SU-DHL-6 (cell line): Measurements from ENCODE around the gene CNTNAP3.
"Not testable (repeated sequence)": the region's sequence is repeated elsewhere in the genome, so short reads cannot be mapped to it uniquely, and the experiment has no call there.

Experiments used
- H2AFZ ChIP-seq: fragments of 200-600 bp; sonication (generic); 2 replicates; pipeline ENCODE4 v1.6.1; 2014; ENCODE audit warnings: low read depth, mild to moderate bottlenecking, moderate library complexity, mixed read lengths, antibody characterized with exemption, low read length; ENCODE audit not compliant: severe bottlenecking
- H3F3A ChIP-seq: fragments of 200-600 bp; shearing (Covaris generic); 2 replicates; pipeline ENCODE4 v1.6.0; 2016; ENCODE audit warnings: antibody characterized with exemption, mild to moderate bottlenecking; ENCODE audit not compliant: insufficient read depth
- H3K27ac ChIP-seq: fragments of 200-600 bp; sonication (generic); 2 replicates; pipeline ENCODE4 v1.5.1; 2016; ENCODE audit warnings: low read depth, mild to moderate bottlenecking, low read length, moderate library complexity, mixed read lengths
- H3K27me3 ChIP-seq: fragments of 200-600 bp; sonication (generic), shearing (Covaris generic); 2 replicates; pipeline ENCODE4 v1.6.0; 2014; ENCODE audit warnings: mild to moderate bottlenecking, low read length
- H3K36me3 ChIP-seq: fragments of 200-600 bp; sonication (generic); 2 replicates; pipeline ENCODE4 v1.6.1; 2014; ENCODE audit warnings: mild to moderate bottlenecking, low read length, mixed read lengths
- H3K4me2 ChIP-seq: fragments of 300-600, 200-600 bp; shearing (Covaris generic), sonication (generic); 2 replicates; pipeline ENCODE4 v1.6.0; 2014; ENCODE audit warnings: low read length, low read depth, mild to moderate bottlenecking; ENCODE audit not compliant: poor library complexity, severe bottlenecking
- H3K4me3 ChIP-seq: fragments of 200-600 bp; sonication (generic); 2 replicates; pipeline ENCODE4 v1.5.1; 2014; ENCODE audit warnings: antibody characterized with exemption, low read length, mild to moderate bottlenecking, mixed read lengths; ENCODE audit not compliant: insufficient read depth, poor library complexity, severe bottlenecking
- H3K79me2 ChIP-seq: fragments of 200-600 bp; sonication (generic); 2 replicates; pipeline ENCODE4 v1.6.1; 2014; ENCODE audit warnings: mild to moderate bottlenecking, low read length, moderate library complexity; ENCODE audit not compliant: insufficient read depth
- H3K9ac ChIP-seq: fragments of 200-600 bp; sonication (generic); 2 replicates; pipeline ENCODE4 v1.7.0; 2014; ENCODE audit warnings: mild to moderate bottlenecking, low read length
- H3K9me2 ChIP-seq: fragments of 200-600 bp; sonication (generic); replicated peaks from 2 replicates; pipeline ENCODE4 v1.6.1; 2014; ENCODE audit warnings: low read length; ENCODE audit not compliant: insufficient read depth
- H3K9me3 ChIP-seq: fragments of 200-600 bp; sonication (generic); 2 replicates; pipeline ENCODE4 v1.6.1; 2014; ENCODE audit warnings: low read length, mixed read lengths; ENCODE audit not compliant: insufficient read depth
- H4K20me1 ChIP-seq: fragments of 200-600 bp; sonication (generic); 2 replicates; pipeline ENCODE4 v1.6.1; 2014; ENCODE audit warnings: low read depth, mild to moderate bottlenecking, antibody characterized with exemption, low read length, moderate library complexity, mixed read lengths

CNTNAP3 gene

DNA sequence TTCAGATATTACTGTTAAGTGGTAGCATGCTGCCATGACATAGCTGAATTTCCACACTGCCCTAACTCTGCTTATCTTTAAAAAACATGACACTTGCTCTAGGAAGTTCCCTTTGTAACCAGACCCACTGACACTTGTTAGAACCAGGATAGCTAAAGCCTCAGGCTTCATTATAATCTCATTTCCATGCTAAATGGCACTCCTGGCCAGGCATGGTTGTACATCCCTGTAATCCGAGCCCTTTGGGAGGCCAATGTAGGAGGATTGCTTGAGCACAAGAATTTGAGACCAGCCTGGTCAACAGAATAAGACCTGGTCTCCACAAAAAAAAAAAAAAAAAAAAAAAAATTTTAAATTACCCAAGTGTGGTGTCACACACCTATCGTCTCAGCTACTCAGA lies 254.1 kb downstream of the CNTNAP3 start:
- H3K27me3 ChIP-seq, H3F3A ChIP-seq, H3K27ac ChIP-seq, H4K20me1 ChIP-seq, H3K4me2 ChIP-seq, H3K79me2 ChIP-seq, H3K9ac ChIP-seq, H3K36me3 ChIP-seq, H3K9me3 ChIP-seq, H2AFZ ChIP-seq, H3K4me3 ChIP-seq, H3K9me2 ChIP-seq: not testable (repeated sequence)

DNA sequence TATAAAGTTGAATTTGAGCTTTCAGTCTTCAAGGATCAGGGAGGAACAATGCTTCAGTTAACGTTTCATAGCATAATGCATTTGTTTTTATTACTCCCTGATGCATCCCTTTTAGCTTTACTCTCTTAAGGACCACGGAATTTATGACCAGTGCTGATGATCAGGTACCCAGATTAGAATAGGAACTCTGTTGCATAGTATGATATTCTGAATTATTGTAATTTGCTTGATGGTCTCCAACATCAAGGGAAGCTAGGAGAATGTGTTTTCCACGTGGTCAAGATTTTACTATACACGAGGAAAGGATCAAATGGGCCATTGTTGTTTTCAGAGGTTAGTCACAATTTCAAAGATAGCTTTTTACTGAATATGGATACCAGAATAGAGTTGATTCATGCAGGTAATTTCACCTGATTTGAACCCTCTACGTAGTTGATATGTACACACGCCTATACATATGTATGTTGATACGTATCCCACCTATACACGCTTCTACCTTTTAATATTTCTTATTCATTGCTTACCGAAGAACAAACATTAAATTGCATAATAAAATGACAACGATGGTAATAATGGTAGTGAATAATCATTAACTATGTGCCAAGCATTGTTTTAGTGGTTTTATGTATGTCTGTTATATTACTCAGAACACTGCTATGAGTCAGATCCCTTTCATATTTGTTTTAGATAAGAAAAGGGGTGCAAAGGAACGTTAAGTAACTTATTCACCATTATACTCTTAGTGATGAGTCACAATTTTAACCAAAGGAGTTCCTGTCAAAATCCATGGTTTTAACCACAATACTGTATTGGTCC lies 257.6 kb downstream of the CNTNAP3 start:
- not testable (repeated sequence) for H3K4me2 ChIP-seq, H3K79me2 ChIP-seq, H3K9me2 ChIP-seq, H3K9me3 ChIP-seq, H3K27me3 ChIP-seq, H3K36me3 ChIP-seq, H3F3A ChIP-seq, H2AFZ ChIP-seq, H4K20me1 ChIP-seq, H3K9ac ChIP-seq, H3K27ac ChIP-seq, H3K4me3 ChIP-seq

DNA sequence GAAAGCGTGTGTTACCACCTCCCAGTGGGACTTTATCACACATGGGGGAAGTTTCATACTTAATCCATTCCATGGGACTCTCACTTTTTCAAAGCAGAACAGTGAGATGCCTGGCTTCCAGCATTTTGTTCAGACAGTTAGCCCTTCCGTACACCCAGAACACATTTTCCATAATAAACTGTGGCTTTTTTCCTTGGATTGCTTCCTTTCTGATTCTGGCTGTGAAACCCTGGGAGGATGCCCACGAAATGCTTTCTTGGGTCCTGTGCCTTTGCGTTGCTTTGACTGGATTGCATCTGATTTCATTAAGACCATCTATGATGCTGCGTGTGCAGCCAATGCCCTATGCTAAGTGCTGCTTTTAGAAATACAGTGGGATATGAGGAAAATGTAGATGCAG lies 259.1 kb downstream of the CNTNAP3 start:
- not testable (repeated sequence) for H3K36me3 ChIP-seq, H3K9me2 ChIP-seq, H3K79me2 ChIP-seq, H3K27ac ChIP-seq, H2AFZ ChIP-seq, H3K4me2 ChIP-seq, H3K9ac ChIP-seq, H3F3A ChIP-seq, H3K4me3 ChIP-seq, H4K20me1 ChIP-seq, H3K27me3 ChIP-seq, H3K9me3 ChIP-seq

DNA sequence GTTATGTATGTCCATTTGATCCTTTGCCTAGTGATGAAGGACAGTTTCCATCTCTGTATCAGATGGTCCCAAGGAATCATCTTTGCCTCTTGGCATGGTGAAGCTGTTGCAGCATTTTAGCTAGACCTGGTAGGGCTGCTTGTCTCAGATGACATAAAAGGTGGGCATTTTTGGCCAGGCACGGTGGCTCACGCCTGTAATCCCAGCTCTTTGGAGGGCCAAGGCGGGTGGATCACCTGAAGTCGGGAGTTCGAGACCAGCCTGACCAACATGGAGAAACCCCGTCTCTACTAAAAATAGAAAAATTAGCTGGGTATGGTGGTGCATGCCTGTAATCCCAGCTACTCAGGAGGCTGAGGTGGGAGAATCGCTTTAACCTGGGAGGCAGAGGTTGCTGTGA lies 259.8 kb downstream of the CNTNAP3 start:
- not testable (repeated sequence) for H2AFZ ChIP-seq, H3K9ac ChIP-seq, H3K9me2 ChIP-seq, H3K4me2 ChIP-seq, H3K27ac ChIP-seq, H3K79me2 ChIP-seq, H3K9me3 ChIP-seq, H3K27me3 ChIP-seq, H3K36me3 ChIP-seq, H4K20me1 ChIP-seq, H3K4me3 ChIP-seq, H3F3A ChIP-seq

DNA sequence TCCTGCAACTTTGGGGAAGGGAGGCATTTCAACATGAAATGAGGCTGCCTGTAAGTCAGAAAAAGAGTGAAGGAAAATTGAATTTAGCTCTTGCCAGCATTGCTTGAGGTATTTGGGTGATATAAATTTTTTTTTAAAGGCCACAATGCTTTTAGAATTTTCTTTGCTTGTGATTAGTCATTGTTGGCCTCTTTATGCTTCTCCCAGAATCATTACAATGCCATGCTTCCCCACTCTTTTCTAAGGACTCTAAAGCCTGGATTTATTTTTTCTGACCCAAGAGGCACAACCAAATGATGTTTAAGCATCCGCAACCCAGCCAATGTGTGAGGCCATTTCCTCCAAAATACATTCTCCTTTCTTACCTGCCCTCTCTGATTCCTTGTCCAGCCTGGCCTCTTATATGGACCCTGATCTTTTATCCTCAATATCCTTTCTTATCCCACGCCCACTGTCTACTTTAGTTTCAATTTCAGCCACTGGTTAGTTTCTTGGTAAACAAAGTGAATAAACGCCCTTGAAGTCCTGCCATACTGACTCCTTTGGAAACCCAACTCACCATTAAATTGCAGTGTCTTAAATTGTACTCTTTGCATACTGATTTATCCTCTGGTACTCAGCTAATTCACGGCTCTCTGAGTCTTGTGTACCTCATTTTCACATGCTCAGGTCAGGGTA lies 261.9 kb downstream of the CNTNAP3 start:
- H3K4me3 ChIP-seq, H3K9me3 ChIP-seq, H3F3A ChIP-seq, H3K79me2 ChIP-seq, H3K27me3 ChIP-seq, H3K4me2 ChIP-seq, H3K9me2 ChIP-seq, H3K36me3 ChIP-seq, H4K20me1 ChIP-seq, H2AFZ ChIP-seq, H3K27ac ChIP-seq, H3K9ac ChIP-seq: not testable (repeated sequence)
